GM19035 (cell line): ENCODE data around the gene AFF4.
"Not testable (repeated sequence)": the region's sequence is repeated elsewhere in the genome, so short reads cannot be mapped to it uniquely, and the experiment has no call there.

Experiments
- ATAC-seq: cut with Tn5 transposase; IDR thresholded peaks from one replicate; pipeline ENCODE4 v1.9.1; 2021; ENCODE audit not compliant: unreplicated experiment

AFF4 gene

DNA sequence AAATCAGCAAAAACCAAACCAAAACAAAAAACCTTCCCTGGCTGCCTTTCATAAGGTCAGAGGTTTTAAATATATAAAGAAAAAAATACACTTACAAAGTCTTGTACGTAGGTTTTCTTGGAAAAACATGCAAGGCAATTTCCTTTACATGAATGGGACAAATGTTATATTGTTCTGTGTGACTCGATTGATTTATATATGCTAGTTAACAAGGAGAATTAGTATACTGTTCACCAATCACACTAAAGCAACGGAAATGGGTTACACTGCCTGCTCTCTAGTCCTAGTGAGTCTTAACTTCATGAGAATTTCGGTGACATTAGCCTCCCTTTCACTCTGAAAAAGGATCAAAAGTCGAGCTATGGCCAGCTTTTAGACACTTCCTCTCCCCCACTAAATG, 102.7 kb downstream of the AFF4 start:
- no peak for ATAC-seq

DNA sequence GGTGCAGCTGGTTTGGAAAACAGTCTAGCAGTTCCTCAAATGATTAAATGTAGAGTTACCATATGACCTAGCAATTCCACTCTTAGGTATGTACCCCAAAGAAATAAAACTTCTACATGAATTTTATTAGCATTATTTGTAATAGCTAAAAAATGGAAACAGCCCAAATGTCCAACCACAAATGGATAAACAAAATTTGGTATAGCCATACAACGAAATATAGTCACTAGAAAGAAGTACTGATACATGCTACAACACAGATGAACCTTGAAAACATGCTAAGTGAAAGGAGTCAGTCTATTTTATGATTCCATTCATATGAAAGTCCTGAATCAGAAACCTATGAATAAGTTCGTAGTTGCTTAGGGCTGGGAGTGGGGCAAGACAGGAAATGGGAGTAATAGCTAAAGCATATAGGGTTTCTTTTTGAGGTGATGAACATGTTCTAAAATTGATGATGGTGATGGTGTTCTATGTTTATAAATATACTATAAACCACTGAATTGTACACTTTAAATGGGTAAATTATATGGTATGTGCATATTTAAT, 103.5 kb downstream of the AFF4 start:
- ATAC-seq: no peak

DNA sequence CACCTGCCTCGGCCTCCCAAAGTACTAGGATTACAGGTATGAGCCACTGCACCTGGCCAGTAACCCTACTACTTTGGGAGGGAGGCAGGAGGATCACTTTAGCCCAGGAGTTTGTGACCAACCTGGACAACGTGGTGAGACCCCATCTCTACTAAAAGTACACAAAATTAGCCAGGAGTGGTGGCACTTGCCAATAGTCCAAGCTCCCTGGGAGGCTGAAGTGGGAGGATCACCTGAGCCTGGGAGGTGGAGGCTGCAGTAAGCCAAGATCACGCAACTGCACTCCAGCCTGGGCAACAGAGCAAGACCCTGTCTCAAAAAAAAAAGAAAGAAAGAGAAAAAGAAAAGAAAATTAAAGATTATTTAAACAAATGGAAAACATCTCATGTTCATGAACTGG, 107.4 kb downstream of the AFF4 start:
- ATAC-seq: no peak

DNA sequence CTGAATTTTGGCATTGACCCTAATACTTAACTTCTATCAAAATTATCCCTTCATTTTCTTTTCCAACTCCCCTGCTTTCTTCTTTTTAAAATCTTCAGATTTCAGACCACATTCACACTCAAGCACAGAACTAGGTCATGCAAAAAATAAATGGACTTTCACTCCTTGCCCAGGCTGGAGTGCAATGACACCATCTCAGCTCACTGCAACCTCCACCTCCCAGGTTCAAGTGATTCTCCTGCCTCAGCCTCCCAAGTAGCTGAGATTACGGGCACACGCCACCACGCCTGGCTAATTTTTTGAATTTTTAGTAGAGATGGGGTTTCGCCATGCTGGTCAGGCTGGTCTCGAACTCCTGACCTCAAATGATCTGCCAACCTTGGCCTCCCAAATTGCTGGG, 108.4 kb downstream of the AFF4 start:
- not testable (repeated sequence) for ATAC-seq

DNA sequence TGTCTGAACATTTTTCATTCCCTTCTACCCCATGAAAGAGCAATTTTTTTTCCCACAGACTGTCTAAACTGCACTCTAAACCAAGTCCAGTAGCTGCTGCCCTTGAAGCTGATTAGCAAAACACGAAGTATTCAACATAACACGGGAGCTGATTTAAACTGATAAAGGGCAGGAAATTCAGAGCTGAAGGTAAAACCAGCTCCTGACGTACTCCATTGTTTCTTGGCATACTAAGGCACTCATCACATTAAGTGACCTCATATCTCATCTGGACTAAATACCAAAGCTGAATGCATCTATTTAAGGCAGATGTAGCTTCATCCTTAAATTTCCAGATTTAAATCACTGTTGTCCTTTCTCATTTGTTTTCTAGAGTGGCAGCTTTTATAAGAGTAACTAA, 109.1 kb downstream of the AFF4 start:
- no peak for ATAC-seq

DNA sequence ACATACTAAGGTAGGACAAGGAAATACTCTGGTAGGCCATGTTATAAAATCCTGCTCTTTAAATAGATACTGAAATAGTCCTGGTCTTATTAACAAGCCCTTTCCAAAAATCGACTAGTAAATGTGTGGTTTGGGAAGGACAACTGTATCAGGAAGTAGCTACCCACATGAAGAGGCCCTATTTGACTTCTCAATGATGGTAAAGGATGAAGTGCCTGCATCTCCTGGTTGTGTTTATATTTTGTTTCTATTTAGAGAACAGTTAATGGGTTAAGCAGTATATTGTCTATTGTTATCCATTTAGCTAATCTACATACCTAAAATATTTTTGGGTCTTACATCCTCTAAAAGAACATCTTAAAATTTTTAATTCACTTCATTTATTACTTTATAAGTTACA, 109.6 kb downstream of the AFF4 start:
- no peak for ATAC-seq

DNA sequence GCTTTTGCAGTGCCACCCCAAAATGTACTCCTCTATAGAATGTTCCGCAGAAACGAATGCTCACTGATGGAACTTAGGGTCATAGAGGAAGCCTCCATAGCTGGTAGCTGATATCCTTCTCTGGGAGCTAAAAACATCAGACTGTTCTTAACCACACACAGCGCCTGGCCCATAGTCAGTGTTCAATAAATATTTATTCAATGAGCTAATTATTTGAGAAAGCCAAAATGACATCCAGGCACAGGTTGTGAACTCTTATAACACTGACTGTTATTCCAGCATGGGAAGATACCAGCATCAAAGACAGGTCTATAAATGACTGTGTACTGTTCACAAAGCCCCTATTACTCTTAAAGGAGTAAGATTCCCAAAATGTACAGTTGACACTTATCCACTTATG, 110.1 kb downstream of the AFF4 start:
- ATAC-seq: no peak

DNA sequence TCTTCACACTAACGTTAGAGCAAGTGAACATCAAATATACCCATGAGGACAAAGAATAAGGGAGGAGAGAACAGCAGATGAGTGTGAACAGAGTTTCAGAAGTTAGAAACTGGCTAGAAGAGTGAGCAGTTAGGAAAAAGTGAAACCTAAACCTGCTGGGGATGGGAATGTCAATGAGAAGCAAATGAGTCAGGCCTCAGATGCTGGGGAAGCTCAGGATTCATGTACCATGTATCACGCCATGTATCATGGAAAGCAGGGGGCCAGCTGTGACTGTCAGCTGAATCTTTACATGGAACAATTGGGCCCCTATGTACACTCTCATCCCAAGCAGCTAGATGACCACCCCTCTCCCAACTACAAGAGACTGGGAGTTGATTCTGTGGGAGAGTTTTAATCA, 113.4 kb downstream of the AFF4 start:
- no peak for ATAC-seq

DNA sequence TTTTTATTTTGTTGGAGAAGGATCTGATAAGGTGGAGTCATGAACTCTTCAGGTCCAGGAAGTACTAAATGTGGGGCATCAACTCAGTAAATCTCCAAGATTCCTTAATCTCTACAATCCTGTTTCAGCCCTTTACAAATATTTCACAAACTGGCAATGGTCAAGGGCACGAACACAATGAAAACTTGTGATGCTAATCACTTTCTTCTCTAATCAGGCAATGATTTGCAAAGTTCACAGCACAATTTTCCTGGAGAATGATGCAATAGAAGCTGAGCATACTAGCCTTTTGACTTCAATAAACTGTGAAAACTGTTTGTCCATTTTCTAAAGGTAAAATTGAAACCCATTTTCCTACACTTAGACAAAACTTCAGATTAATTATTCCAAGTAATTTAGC, 114.1 kb downstream of the AFF4 start:
- no peak for ATAC-seq

DNA sequence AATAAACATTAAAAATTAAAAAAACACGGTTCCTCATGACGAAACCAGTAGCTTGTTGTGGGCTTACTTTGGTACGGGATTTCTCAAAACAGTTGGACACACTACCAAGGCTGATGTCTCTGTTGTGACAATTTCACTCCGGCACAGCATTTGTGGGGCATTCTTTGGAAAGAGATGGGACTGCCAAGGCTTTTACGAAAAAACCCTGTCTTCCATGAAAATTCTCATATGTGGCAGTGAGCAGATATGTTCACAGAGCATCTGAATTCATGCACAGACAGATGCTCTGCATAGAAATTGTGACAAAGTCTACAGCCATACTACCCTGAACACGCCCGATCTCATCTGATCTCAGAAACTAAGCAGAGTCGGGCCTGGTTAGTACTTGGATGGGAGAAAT, 115.2 kb downstream of the AFF4 start:
- ATAC-seq: no peak

DNA sequence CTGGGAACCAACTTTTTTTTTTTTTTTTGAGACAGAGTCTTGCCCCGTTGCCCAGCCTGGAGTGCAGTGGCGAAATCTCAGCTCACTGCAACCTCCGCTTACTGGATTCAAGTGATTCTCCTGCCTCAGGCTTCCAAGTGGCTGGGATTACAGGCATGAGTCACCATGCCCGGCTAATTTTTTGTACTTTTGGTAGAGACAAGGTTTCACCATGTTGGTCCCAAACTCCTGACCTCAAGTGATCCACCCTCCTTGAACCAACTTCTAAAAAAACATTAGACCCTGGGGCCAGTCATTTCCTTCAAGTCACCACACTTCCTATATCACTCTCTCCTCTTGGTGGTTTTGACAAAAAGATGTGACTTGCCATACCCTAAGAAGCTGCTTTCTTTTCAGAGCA, 122.1 kb downstream of the AFF4 start:
- no peak for ATAC-seq

DNA sequence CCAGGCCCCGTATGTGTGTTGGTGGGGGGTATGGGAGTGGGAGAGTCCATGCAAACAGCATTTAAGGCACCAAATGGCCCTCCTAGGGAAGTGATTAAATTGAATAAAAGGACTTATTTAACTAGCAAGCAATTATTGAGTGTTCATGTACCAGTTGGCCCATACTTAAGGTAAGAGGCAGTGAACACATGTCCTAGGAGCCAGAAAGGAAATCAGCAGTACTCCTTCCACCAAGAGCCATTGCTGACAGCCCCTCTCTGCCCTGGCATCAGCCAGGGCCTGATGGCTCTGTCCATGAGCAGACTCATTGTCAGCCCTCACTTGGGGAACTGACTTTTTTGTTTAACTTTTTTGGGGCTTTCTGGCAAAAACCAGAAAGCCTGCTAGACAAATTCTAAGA, 122.5 kb downstream of the AFF4 start:
- no peak for ATAC-seq

DNA sequence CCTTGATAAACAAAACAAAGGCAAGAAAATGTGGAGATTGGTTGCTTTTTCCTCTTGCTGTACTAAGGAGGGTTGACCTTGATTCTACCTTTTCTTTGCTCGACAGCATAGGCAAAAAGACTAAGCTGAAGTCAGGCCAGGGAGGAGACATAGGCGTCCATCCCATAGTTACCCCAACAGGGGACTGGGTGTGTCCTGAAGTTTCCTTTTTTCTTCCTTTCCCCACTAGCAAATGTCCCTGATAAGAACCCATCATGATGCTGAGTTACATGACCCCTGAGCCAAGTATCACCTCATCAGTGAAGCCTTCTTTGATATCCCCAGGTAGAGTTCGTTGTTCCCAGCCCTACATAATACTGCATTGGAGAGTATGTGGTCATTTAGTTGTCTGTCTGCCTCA, 123.1 kb downstream of the AFF4 start:
- no peak for ATAC-seq

DNA sequence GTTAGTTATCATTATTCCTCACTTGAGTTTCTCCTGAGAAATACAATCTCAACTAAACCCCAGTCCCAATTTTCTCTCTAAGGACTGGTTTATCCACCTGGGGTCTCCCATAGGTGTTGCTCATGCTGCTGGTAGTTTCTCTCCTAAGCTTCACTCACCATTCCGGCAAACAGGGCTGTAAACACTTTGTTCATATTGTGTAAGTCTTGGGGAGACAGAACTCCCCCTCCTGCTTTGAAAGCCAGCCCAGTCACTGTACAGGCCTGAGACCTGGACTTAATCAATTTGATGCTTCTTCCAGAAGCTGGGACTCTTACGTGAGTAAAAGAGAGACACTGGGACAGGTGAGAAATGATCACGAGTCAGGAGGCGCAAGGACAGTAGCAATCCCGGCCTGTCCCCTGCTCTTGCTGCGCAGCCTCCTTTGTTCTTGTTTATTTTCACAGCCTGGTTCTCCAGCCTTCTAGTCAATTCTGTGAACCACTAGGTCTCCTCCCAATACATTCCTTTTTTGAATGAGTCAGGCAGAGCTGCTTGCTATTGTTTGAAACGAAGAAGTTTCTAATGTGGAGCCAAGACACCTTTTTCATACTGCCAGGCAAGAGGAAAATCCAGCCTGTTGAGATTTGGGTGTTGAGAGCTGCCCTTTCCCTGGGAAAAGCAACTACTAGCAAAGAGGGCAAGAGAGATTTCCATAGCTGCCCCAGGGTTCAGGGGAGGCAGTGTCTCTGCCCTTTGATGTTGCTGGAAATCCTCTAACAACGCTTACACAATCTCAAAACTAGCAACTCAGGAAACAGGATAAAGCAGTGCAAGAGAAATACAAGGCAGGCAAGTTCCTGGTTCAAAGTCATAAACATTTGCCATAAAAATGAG, 123.8 kb downstream of the AFF4 start:
- ATAC-seq: no peak

DNA sequence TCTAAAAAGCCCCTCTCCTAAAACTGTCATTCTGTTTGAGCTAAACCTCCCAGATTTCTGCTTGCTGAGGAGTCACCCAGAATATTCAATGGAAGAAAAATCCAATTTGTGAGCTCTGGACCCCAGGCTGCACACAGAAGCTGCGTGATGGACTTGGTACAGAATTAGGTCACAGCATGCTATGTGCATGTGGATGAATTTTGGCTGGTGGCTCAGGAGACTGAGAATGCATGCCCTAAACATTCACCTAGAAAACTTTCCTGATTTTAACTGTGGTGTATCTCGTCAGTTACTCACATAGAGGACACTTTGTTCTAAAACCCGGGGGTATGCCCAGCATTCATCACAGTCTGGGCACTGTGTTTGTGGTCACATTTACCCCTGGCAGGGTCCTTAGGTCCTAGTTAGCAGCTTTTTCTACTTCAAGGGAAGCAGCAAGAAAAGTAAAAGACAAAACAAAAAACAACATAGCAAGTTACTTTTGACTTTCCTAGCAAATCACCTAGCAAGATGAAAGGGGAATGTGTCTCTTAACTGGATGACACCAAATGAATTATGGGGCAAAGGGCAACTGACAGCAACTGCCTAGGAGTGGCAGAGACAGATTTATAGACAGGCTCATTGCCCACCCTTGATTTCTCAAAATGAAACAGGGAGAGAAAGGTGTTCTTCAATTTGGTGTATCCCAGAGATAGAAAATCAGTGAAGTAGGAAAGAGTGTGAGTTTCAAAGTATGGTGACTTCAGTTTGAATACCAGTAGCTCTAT, 124.7 kb downstream of the AFF4 start:
- ATAC-seq: no peak

DNA sequence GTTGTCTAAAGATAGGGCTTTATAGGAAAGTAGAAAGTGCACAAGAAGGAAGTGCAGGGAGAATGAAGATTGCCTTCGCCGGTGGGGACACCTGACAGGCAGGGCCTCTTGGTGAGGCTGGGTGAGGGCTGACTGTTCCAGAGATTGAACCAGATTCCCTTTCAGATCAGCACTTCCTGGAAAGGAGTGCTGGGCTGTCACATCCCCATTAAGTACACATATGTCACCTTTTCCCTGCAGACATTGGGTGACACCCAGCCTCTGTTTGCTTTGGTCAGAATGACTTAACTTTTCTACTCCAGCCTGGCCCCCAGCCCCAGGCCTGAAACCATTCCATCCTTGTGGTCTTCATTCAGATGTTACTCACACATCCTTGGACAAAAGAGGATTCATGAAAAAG, 125.6 kb downstream of the AFF4 start:
- ATAC-seq: no peak

DNA sequence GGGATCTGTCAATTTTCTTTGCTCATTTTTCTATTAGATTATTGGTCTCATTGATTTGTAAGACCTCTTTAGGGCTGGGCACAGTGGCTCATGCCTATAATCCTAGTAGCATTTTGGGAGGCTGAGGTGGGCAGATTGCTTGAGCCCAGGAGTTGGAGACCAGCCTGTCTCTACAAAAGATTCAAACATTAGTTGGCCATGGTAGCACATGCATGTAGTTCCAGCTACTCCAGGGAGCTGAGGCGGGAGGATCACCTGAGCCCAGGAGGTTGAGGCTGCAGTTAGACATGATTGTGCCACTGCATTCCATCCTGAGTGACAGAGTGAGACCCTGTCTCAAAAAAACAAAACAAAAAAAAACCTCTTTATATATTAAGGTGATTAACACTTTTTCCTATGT, 126.6 kb downstream of the AFF4 start:
- ATAC-seq: no peak

DNA sequence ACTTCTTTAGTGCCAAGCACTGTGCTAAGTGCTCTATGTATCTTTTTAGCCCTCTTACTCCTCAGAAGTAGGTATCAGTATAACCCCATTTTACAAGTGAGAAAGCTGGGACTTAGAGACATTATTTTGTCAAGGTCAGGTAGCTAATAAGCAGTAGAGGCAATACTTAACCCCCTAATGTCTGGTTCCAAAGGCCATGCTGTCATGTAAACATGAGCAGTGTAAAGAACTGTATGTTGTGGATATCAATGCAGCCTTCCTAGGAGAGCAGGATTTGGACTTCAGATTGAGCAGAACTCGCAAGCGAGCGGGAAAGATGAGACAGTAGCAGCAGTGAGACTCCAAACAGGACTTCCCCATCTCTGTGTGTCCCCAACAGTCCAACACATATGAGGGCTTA, 129.4 kb downstream of the AFF4 start:
- no peak for ATAC-seq

DNA sequence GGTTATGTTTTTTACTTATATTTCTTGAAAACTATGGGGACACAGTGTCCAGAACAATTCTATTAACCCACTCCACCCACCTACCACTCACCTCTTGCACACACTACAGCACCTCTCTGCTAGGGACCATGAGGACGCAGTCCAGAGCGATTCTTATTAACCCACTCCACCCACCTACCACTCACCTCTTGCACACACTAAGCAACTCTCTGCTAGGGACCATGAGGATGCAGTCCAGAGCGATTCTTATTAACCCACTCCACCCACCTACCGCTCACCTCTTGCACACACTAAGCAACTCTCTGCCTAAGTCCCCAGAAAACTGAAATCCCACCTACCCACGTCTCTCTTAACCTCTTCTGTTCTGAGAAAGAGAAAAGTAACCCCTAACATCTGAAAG, 130.8 kb downstream of the AFF4 start:
- ATAC-seq: no peak

DNA sequence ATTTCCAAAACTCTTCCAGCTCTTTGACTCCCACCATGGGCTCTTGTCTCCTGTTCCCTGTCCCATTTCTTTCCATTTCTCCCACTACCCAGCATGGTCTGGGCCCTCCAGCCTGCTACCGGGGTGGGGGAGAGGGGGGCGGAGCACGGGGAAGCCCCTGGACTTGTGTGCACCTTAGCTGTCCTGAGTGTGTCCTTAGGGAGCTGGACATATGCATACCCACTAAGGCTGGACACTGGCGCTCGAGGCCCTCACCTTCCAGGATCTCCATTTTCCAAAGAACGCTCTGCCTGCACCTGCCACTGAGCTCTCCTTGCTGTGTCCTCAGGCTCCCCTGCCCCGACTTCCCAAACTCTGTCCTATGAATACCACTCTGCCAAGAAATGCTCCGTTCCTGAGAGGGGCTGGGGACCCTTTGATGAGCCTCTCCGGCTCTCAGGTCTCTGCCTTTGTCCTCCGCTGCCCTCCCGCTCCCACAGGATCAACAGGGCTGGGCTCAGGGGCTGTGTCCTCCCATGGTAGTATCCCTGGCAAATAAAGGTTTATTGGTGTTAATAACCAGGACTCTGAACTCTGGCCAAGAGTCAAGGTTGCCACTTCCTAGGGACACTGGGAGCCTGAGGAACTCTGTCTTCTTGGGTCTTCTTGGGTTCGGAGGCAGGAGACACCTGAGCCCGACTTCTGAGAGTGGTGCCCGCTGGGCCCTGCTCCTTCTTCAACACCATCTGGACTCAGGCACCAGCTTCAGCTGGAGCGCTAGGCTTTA, 132.2 kb downstream of the AFF4 start:
- no peak for ATAC-seq

DNA sequence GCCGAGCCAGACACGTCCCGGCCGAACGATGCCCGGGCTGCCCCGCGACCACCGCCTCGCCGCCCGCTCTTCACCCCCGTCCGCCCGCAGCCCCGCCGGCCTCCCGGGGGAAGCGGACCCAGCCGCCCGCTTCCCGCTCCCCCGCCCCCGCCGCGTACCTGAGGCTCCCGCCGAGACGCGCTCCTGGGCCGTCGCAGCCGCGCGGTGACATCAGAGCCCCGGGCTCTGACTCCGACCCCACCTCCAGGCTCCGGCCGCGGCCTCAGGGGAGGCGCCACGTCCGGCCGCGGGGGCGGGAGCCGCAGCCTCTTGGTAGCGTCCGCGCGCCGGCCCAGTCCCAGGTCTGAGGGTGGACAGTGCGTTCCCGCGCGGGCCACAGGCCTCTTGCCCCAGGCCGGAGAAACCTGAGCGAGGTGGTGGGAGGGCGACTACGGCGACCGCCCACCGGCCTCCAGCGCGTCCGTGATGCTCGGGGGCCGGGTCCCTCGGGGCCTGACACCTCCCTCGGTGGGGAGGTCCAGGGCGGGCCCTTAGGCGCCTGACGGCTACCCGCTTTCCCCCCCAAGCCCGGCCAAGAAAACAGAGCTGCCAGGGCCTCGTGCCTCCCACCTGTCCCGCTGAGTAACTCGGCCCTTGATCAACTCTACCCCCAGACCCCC, 132.9 kb downstream of the AFF4 start, which contains the start of gene SHROOM1:
TSS of gene SHROOM1 (minus strand) at position 212 of the 659 bp plus-strand sequence. CDS start 4,507 bp downstream, outside the sequence.
- ATAC-seq: peak; percentile 77
